ENCODE data around the gene ZNF611. TPM values are rescaled to one million over a fixed set of nuclear protein-coding genes. Genes with fewer than 3 reads are reported as not detected.
"Not testable (repeated sequence)": the region's sequence is repeated elsewhere in the genome, so short reads cannot be mapped to it uniquely, and the experiment has no call there.

The ZNF611 gene
- total and polyA plus RNA-seq, 2 experiments from 2014 or later = 10.8 to 21.3 TPM

GRCh38 chr19:52749780-52750179, 14.9 kb upstream of the ZNF611 start:
- no peaks in the 10 kb centered on the region for H4K20me1 ChIP-seq (ENCODE audit: insufficient read depth, poor library complexity, severe bottlenecking)
- DNase-seq (ENCODE audit: low spot score) = no peak
- H3K36me3 ChIP-seq (replicated peaks; ENCODE audit: insufficient read depth, low read depth) = no peaks in the 10 kb centered on the region
- no peaks in the 10 kb centered on the region for H3K27me3 ChIP-seq
- H3K4me1 ChIP-seq (ENCODE audit: insufficient read depth) = no peaks in the 10 kb centered on the region
- H3K9me3 ChIP-seq (ENCODE audit: low read depth) = no peaks in the 10 kb centered on the region
- no peak overlapping the region for H3K4me2 ChIP-seq
- no peak overlapping the region for H3K27ac ChIP-seq
- no peaks in the 10 kb centered on the region for H3K9me2 ChIP-seq (replicated peaks; ENCODE audit: insufficient read depth)
- no peak for TF ChIP-seq EZH2phosphoT487 (IDR thresholded peaks at IDR 0.05; ENCODE audit: low read depth, severe bottlenecking, unreplicated experiment)
- no peak for TF ChIP-seq CTCF (IDR thresholded peaks at IDR 0.05; ENCODE audit: poor library complexity)
- H3K4me3 ChIP-seq = no peak overlapping the region
- H3K79me2 ChIP-seq = no peaks in the 10 kb centered on the region
- 53% methylated on average over 4 of the region's 4 CpGs for WGBS (ENCODE audit: low lambda C conversion rate, missing lambda C conversion rate)
- H2AFZ ChIP-seq = no peak overlapping the region

- peak overlapping the region; percentile 53 for H3K4me2 ChIP-seq
- no peak overlapping the region for H3K4me3 ChIP-seq
- peak; percentile 65 for TF ChIP-seq CTCF (IDR thresholded peaks at IDR 0.05; ENCODE audit: poor library complexity)
- no peak for TF ChIP-seq EZH2 (IDR thresholded peaks at IDR 0.05; ENCODE audit: borderline replicate concordance)
- H3K79me2 ChIP-seq = no peaks in the 10 kb centered on the region
- no peaks in the 10 kb centered on the region for H4K20me1 ChIP-seq (ENCODE audit: insufficient read depth, poor library complexity, severe bottlenecking)
- H3K4me1 ChIP-seq (ENCODE audit: insufficient read depth) = no peaks in the 10 kb centered on the region
- H3K36me3 ChIP-seq (replicated peaks; ENCODE audit: insufficient read depth, low read depth) = no peaks in the 10 kb centered on the region
- no peak overlapping the region for H3K27ac ChIP-seq
- WGBS (ENCODE audit: low lambda C conversion rate, missing lambda C conversion rate) = 21% methylated on average over 8 of the region's 8 CpGs
- peak; percentile 74 for DNase-seq (ENCODE audit: low spot score)
- no peaks in the 10 kb centered on the region for H3K9me2 ChIP-seq (replicated peaks; ENCODE audit: insufficient read depth)
- no peaks in the 10 kb centered on the region for H3K27me3 ChIP-seq
- no peaks in the 10 kb centered on the region for H3K9me3 ChIP-seq (ENCODE audit: low read depth)
- H2AFZ ChIP-seq = peak overlapping the region; percentile 57
These were observed 13.6 kb upstream of the ZNF611 start for GRCh38 chr19:52748336-52748950.

GRCh38 chr19:52745919-52746318, 11.1 kb upstream of the ZNF611 start:
- not testable (repeated sequence) for H3K27me3 ChIP-seq; H3K4me3 ChIP-seq; H3K79me2 ChIP-seq; H3K27ac ChIP-seq; H3K4me2 ChIP-seq; H4K20me1 ChIP-seq (ENCODE audit: insufficient read depth, poor library complexity, severe bottlenecking); H3K9me2 ChIP-seq (replicated peaks; ENCODE audit: insufficient read depth); H2AFZ ChIP-seq; H3K9me3 ChIP-seq (ENCODE audit: low read depth); H3K36me3 ChIP-seq (replicated peaks; ENCODE audit: insufficient read depth, low read depth); DNase-seq (ENCODE audit: low spot score)
- WGBS (ENCODE audit: low lambda C conversion rate, missing lambda C conversion rate) = 54% methylated on average over 10 of the region's 10 CpGs
- peaks cover 17% of the 10 kb centered on the region for H3K4me1 ChIP-seq (ENCODE audit: insufficient read depth)

GRCh38 chr19:52743091-52743490, 8.2 kb upstream of the ZNF611 start:
- H3K36me3 ChIP-seq (replicated peaks; ENCODE audit: insufficient read depth, low read depth) = no peaks in the 10 kb centered on the region
- 92% methylated on average over 3 of the region's 3 CpGs for WGBS (ENCODE audit: low lambda C conversion rate, missing lambda C conversion rate)
- H3K4me1 ChIP-seq (ENCODE audit: insufficient read depth) = peaks cover 19% of the 10 kb centered on the region
- no peak overlapping the region for H3K4me3 ChIP-seq
- DNase-seq (ENCODE audit: low spot score) = no peak
- H4K20me1 ChIP-seq (ENCODE audit: insufficient read depth, poor library complexity, severe bottlenecking) = no peaks in the 10 kb centered on the region
- H3K4me2 ChIP-seq = no peak overlapping the region
- H3K9me3 ChIP-seq (ENCODE audit: low read depth) = no peaks in the 10 kb centered on the region
- no peak for TF ChIP-seq CTCF (IDR thresholded peaks at IDR 0.05; ENCODE audit: poor library complexity)
- no peak for TF ChIP-seq EZH2phosphoT487 (IDR thresholded peaks at IDR 0.05; ENCODE audit: low read depth, severe bottlenecking, unreplicated experiment)
- no peak for TF ChIP-seq EZH2 (IDR thresholded peaks at IDR 0.05; ENCODE audit: borderline replicate concordance)
- H3K27me3 ChIP-seq = no peaks in the 10 kb centered on the region
- no peak overlapping the region for H2AFZ ChIP-seq
- no peaks in the 10 kb centered on the region for H3K79me2 ChIP-seq
- H3K27ac ChIP-seq = no peak overlapping the region
- no peaks in the 10 kb centered on the region for H3K9me2 ChIP-seq (replicated peaks; ENCODE audit: insufficient read depth)

Data from hepatocyte (in vitro differentiated cells).